HFFc6 (cell line): Measurements from ENCODE around the gene ZNF3. TPM values are rescaled to one million over a fixed set of nuclear protein-coding genes. Genes with fewer than 3 reads are reported as not detected.
A peak's percentile ranks its signal among the peaks of the same experiment; 100 is the strongest.

Experiments used
- DNase-seq: peaks from one replicate; pipeline ENCODE4 v3.0.0-alpha.2; 2018
- H3K27ac Mint-ChIP-seq: 2 replicates; pipeline ENCODE4 v1.8.0; 2020; ENCODE audit warnings: mild to moderate bottlenecking, mixed read lengths
- H3K27me3 Mint-ChIP-seq: 2 replicates; pipeline ENCODE4 v1.8.0; 2021; ENCODE audit warnings: mild to moderate bottlenecking, moderate library complexity, mixed read lengths; ENCODE audit not compliant: insufficient read depth
- H3K36me3 Mint-ChIP-seq: 2 replicates; pipeline ENCODE4 v1.8.0; 2021; ENCODE audit warnings: low read depth, mixed read lengths
- H3K4me1 Mint-ChIP-seq: 2 replicates; pipeline ENCODE4 v1.8.0; 2020; ENCODE audit warnings: low read depth, mixed read lengths
- H3K4me3 Mint-ChIP-seq: 2 replicates; pipeline ENCODE4 v1.8.0; 2020; ENCODE audit warnings: mild to moderate bottlenecking, moderate library complexity, mixed read lengths
- H3K9me3 Mint-ChIP-seq: 2 replicates; pipeline ENCODE4 v1.8.0; 2020; ENCODE audit warnings: mild to moderate bottlenecking, mixed read lengths
- CTCF ChIP-seq: fragments of 200-600 bp; sonication (generic); IDR thresholded peaks from 2 replicates; pipeline ENCODE4 v1.5.0; 2021; ENCODE audit warnings: antibody characterized with exemption, mild to moderate bottlenecking
- total RNA-seq, 6 experiments: library from RNA; stranded (reverse); fragmentation: NEBNext Ultra II Directional; extraction: Animal tissue kit (Norgen Biotek cat#: 25700); gene quantifications; 2 replicates in 1 of 6; 3 replicates in 5 of 6; pipeline ENCODE4 v1.2.3, GENCODE V29; 2021

Gene ZNF3
- total RNA-seq, 6 experiments from 2014 or later: 16.5 to 19.4 (median 18.3) TPM

- no peak for DNase-seq
- Mint-ChIP-seq H3K27ac (peak overlapping the region; percentile 90), H3K36me3 (peaks cover 31% of the 10 kb centered on the region), H3K4me1 (peaks cover 69% of the 10 kb centered on the region), H3K4me3 (peak overlapping the region; percentile 92), H3K9me3 (no peaks in the 10 kb centered on the region), H3K27me3 (peaks cover 2% of the 10 kb centered on the region)
- no peak for TF ChIP-seq CTCF
These were observed 6.6 kb upstream of the ZNF3 start for GRCh38 chr7:100088095-100088620.

GRCh38 chr7:100087055-100087750 is 5.7 kb upstream of the ZNF3 start:
- Mint-ChIP-seq H3K27me3 (peaks cover 2% of the 10 kb centered on the region), H3K9me3 (no peaks in the 10 kb centered on the region), H3K4me1 (peaks cover 70% of the 10 kb centered on the region), H3K4me3 (peak overlapping the region; percentile 92), H3K27ac (peak overlapping the region; percentile 90), H3K36me3 (peaks cover 21% of the 10 kb centered on the region)
- no peak for TF ChIP-seq CTCF
- peak; percentile 98 for DNase-seq

GRCh38 chr7:100085515-100085914 is 4.0 kb upstream of the ZNF3 start:
- no peaks in the 10 kb centered on the region for H3K9me3 Mint-ChIP-seq
- no peak for TF ChIP-seq CTCF
- H3K27ac Mint-ChIP-seq: peak overlapping the region; percentile 90
- H3K36me3 Mint-ChIP-seq: peaks cover 11% of the 10 kb centered on the region
- peaks cover 2% of the 10 kb centered on the region for H3K27me3 Mint-ChIP-seq
- no peak for DNase-seq
- H3K4me1 Mint-ChIP-seq: peaks cover 59% of the 10 kb centered on the region
- H3K4me3 Mint-ChIP-seq: no peak overlapping the region

DNA sequence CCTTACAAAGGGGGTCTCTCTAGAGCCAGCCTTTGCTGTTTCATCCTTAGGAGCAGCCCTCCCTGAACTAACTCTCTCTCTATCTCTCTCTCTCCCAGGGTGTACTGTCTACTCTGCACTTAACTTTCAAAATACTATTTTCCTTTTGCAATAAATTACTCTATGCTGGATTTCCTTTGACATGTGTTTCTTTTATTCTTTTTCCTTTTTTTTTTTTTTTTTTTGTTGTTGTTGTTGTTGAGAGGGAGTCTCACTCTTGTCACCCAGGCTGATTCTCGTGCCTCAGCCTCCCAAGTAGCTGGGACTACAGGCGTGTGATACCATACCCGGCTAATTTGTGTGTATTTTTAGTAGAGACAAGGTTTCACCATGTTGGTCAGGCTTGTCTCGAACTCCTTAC is 1.5 kb upstream of the ZNF3 start:
- Mint-ChIP-seq H3K4me3 (no peak overlapping the region; the same call in 1 of the 2 replicates), H3K4me1 (peaks cover 59% of the 10 kb centered on the region), H3K27ac (peak overlapping the region; percentile 47), H3K27me3 (no peaks in the 10 kb centered on the region), H3K36me3 (peaks cover 22% of the 10 kb centered on the region), H3K9me3 (no peaks in the 10 kb centered on the region)
- no peak for TF ChIP-seq CTCF
- no peak for DNase-seq

- Mint-ChIP-seq H3K27me3 (no peaks in the 10 kb centered on the region), H3K4me1 (peaks cover 41% of the 10 kb centered on the region), H3K4me3 (peak overlapping the region; percentile 97), H3K9me3 (no peaks in the 10 kb centered on the region; the same call in 1 of the 2 replicates), H3K27ac (peak overlapping the region; percentile 87), H3K36me3 (peaks cover 34% of the 10 kb centered on the region)
- DNase-seq: no peak
- TF ChIP-seq CTCF: no peak
These were observed 502 bp downstream of the ZNF3 start for GRCh38 chr7:100080907-100081534.
